Epithelial cell of esophagus (primary cell): Measurements from ENCODE around the gene TENT4A.
"Not testable (repeated sequence)": the region's sequence is repeated elsewhere in the genome, so short reads cannot be mapped to it uniquely, and the experiment has no call there.

ENCODE experiments used
- DNase-seq: peaks from one replicate; pipeline ENCODE4 v3.0.0; 2010; ENCODE audit warnings: low read depth
- H3K4me3 ChIP-seq: 2 replicates; pipeline ENCODE4 v1.5.1; 2011; ENCODE audit warnings: mild to moderate bottlenecking, low read length, control low read depth
- CTCF ChIP-seq: IDR thresholded peaks from 2 replicates; pipeline ENCODE4 v1.5.1; 2011; ENCODE audit warnings: low read depth, mild to moderate bottlenecking, low read length, control low read depth, inconsistent platforms; ENCODE audit not compliant: insufficient read depth; ENCODE audit errors: missing control alignments

The TENT4A gene

DNA sequence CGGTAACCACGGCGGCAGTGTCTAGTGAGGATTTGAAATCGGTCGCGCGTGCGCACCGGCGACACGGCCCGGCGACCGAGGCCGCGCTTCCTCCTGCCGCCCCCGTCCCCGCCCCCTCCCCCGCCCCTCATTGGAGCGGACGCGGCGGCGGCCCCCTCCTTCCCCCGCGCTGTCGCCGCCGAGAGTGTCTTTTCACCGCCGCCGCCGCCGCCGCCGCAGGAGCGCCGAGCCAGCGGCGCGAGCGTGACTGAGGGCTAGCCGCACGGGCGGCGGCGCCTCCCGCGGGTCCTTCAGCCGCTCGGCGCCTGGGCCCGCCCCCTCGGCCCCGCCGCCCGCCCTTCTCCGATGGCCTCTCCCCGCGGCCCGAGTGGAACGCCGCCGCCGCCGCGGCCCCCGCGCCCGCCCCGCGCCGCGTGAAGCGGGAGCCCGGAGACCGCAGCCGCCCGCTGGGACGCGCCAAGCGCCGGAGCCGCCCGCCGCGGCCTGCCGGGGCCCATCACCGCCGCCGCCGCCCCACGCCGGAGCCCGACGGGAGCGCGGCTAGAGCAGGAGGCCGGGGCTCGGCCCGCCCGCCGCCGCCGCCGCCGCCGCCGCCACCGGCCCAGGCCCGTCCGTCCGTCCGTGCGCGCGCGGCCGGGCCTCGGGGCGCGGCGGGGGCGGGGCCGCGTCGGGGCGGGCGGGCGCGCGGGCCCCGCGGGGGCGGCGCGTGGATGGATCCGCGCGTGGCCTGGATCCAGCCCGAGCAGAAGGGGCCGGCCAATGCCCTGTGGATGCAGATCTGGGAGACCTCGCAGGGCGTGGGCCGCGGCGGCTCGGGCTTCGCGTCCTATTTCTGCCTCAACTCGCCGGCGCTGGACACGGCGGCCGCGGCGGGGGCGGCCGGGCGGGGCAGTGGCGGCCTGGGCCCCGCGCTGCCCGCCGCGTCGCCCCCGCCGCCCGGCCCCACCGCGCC, at the start of gene TENT4A:
TENT4A (plus strand) TSS at position 159 of the 952 bp plus-strand sequence; CDS start at position 711, 552 bp downstream.
- DNase-seq = no peak
- H3K4me3 ChIP-seq = peak within 1 kb of the TSS; percentile 70
- no peak for TF ChIP-seq CTCF

GRCh38 chr5:6666762-6667161, 46.5 kb upstream of the TENT4A start:
- DNase-seq = no peak
- TF ChIP-seq CTCF = no peak

DNA sequence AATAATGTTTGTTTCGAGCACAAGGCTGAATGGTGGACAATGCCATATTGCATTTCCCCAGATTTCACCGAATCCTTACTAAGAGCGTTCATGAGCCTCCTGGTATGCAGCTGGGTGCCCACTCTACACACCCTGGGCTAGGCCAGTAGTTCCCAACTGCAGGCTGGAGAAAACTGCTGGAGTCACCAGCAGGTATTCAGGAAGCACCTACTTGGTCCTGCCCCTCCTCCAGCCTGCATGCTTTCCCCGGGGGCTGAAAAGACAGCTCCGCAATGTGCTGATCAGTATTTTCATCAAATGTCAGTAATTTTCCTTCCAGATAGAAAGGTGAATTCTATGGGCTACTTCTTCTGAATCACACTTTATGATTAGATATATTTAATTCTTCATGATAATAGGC, 45.6 kb upstream of the TENT4A start:
- no peak overlapping the region for H3K4me3 ChIP-seq
- no peak for DNase-seq
- no peak for TF ChIP-seq CTCF

More at GRCh38 chr5:6666762-6667161, 46.5 kb upstream of the TENT4A start:
- H3K4me3 ChIP-seq = no peak overlapping the region

- H3K4me3 ChIP-seq, DNase-seq: not testable (repeated sequence)
Measured at GRCh38 chr5:6668717-6669116, 44.5 kb upstream of the TENT4A start.

DNA sequence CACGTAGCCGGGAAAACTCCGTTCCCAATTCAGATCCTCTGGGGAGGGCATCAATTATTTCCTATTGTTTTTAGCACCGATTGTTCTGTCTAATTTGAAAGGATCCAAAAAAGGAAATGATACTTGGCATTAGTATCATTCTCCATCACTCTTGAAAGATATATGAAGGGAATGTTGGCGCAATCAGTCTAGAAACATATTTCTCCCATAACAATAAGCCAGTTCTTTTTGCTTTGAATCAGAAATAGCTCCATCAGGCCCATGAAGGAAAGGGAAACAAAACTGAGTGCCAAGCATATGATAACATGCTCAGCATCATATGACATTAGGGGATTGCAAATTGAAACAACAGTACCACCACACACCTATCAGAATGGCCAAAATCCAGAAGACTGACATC, 40.2 kb upstream of the TENT4A start:
- TF ChIP-seq CTCF = no peak
- H3K4me3 ChIP-seq = no peak overlapping the region
- no peak for DNase-seq

GRCh38 chr5:6673963-6674362, 39.3 kb upstream of the TENT4A start:
- no peak for DNase-seq
- no peak overlapping the region for H3K4me3 ChIP-seq

DNA sequence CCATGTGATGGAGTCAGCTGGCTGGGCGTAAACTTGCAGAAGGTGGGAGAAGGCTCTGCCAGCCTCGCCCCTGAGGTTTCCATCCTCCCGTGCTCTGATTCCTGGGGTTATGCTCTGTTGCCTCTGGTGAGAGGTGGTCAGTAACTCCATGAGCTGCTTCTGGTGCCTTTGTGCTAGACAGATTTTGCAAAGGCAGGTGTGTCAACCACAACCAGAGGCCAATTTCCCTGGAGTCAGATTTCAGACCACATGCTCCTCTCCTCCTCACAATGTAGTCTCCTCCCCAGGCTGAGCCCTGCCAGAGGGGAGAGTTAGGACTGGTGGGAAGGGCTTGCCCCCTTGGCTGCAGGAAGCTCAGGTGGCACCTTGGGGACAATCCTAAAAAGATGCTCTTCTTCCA, 38.8 kb upstream of the TENT4A start:
- no peak overlapping the region for H3K4me3 ChIP-seq
- DNase-seq = no peak
- no peak for TF ChIP-seq CTCF

More at GRCh38 chr5:6673963-6674362, 39.3 kb upstream of the TENT4A start:
- no peak for TF ChIP-seq CTCF
